Effector memory CD4-positive, alpha-beta T cell (primary cell): ENCODE results near the gene AGBL5.

ENCODE experiments used
- DNase-seq, 3 donors: peaks; one replicate each; pipeline ENCODE4 v3.0.0-alpha.2; 2020
- H3K27ac ChIP-seq: 2 replicates; pipeline ENCODE4 v1.7.0; 2013; ENCODE audit warnings: mild to moderate bottlenecking, low read length, moderate library complexity; ENCODE audit not compliant: insufficient read depth, poor library complexity, severe bottlenecking
- H3K27me3 ChIP-seq: replicated peaks from 2 replicates; pipeline ENCODE4 v1.7.0; 2013; ENCODE audit warnings: mild to moderate bottlenecking, low read length; ENCODE audit not compliant: insufficient read depth, control insufficient read depth, poor library complexity, severe bottlenecking
- H3K36me3 ChIP-seq: 2 replicates; pipeline ENCODE4 v1.7.0; 2013; ENCODE audit warnings: mild to moderate bottlenecking, low read length, moderate library complexity; ENCODE audit not compliant: control insufficient read depth, insufficient read depth
- H3K4me1 ChIP-seq: 2 replicates; pipeline ENCODE4 v1.7.0; 2013; ENCODE audit warnings: low read length, mild to moderate bottlenecking; ENCODE audit not compliant: control insufficient read depth, insufficient read depth, poor library complexity, severe bottlenecking
- H3K4me3 ChIP-seq: 2 replicates; pipeline ENCODE4 v1.7.0; 2013; ENCODE audit warnings: low read length, low read depth, mild to moderate bottlenecking; ENCODE audit not compliant: insufficient read depth, poor library complexity, severe bottlenecking
- H3K9me3 ChIP-seq: 2 replicates; pipeline ENCODE4 v1.7.0; 2013; ENCODE audit warnings: mild to moderate bottlenecking, low read length, moderate library complexity; ENCODE audit not compliant: control insufficient read depth

Gene AGBL5

DNA sequence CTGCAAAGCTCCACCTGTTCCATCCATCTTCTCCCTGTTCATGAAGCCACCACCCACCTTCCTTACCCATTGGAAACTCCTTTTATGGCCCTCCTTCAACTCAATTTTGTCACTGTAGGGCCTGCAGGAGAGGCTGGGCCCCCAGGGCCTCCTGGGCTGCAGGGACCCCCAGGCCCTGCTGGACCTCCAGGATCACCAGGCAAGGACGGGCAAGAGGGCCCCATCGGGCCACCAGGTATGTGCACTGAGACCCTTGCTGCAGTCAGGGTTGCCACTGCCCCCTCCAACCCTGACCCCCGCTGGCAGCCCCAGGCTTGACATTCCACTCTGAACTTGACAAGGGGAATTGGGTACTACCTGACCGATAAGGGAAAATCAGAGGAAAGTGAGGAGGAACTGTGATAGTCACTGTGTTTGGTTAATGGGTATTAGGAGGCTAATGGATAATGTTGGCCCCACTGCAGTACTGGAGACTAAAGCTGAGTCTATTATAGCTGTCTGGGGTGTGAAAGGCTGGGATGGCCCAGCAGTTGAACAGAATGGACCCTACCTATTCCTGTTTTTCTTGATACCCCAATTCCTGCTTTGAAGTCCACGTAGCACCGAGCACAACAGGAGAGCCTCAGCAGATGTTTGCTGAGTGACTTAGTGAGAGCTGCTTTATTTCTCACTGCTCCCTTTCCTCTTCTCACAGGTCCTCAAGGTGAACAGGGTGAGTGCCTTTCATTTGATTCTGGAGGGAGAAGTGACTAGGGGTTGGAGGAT, 33.0 kb downstream of the AGBL5 start:
- no peak for DNase-seq
- Histone ChIP-seq H3K9me3 (no peaks in the 10 kb centered on the region), H3K4me3 (no peak overlapping the region), H3K27ac (no peak overlapping the region), H3K27me3 (no peaks in the 10 kb centered on the region), H3K4me1 (peaks cover 33% of the 10 kb centered on the region), H3K36me3 (no peaks in the 10 kb centered on the region)

DNA sequence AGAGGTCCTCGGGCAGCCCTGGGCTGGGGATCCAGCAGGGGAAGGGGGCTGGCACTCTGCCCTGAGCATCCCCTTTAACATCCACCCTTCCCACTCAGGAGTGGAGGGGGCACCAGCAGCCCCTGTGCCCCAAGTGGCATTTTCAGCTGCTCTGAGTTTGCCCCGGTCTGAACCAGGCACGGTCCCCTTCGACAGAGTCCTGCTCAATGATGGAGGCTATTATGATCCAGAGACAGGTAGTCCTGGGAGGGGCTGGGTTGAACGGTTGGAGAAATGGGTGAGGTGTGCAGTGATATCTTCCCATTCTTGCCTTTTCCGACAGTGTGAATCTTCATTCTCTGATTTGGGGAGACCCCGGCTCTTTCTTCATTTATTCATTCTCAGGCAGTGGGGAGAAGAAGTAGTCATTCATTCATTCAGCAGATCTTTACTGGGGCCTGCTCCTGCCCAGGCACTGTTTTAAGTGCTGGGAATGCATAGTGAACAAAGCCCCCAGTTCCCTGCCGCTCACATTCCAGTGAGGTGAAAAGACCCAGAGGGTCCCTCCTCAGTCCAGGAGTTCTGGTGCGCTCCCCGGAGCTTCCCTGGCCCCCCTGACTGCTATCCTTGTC, 33.7 kb downstream of the AGBL5 start:
- no peaks in the 10 kb centered on the region for H3K27me3 ChIP-seq
- DNase-seq: no peak
- H3K4me3 ChIP-seq: peak overlapping the region; percentile 71
- peaks cover 33% of the 10 kb centered on the region for H3K4me1 ChIP-seq
- peak overlapping the region; percentile 85 for H3K27ac ChIP-seq
- H3K36me3 ChIP-seq: no peaks in the 10 kb centered on the region
- H3K9me3 ChIP-seq: no peaks in the 10 kb centered on the region

DNA sequence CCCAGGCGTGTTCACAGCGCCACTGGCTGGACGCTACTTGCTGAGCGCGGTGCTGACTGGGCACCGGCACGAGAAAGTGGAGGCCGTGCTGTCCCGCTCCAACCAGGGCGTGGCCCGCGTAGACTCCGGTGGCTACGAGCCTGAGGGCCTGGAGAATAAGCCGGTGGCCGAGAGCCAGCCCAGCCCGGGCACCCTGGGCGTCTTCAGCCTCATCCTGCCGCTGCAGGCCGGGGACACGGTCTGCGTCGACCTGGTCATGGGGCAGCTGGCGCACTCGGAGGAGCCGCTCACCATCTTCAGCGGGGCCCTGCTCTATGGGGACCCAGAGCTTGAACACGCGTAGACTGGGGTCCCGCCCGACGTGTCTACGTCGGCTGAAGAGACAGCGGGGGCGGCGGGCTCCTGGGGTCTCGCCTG, 34.2 kb downstream of the AGBL5 start:
- Histone ChIP-seq H3K27me3 (no peaks in the 10 kb centered on the region), H3K27ac (peak overlapping the region; percentile 85), H3K4me3 (peak overlapping the region; percentile 71), H3K9me3 (no peaks in the 10 kb centered on the region), H3K36me3 (no peaks in the 10 kb centered on the region), H3K4me1 (peaks cover 32% of the 10 kb centered on the region)
- DNase-seq: peak in 1 of 3 donors; percentile 4

- H3K4me1 ChIP-seq: peaks cover 28% of the 10 kb centered on the region
- peak; percentile 94 to 97 (median 95) for DNase-seq
- no peaks in the 10 kb centered on the region for H3K27me3 ChIP-seq
- no peaks in the 10 kb centered on the region for H3K9me3 ChIP-seq
- peak overlapping the region; percentile 71 for H3K4me3 ChIP-seq
- H3K36me3 ChIP-seq: no peaks in the 10 kb centered on the region
- peak overlapping the region; percentile 85 for H3K27ac ChIP-seq
Observed at GRCh38 chr2:27086090-27086723, 34.7 kb downstream of the AGBL5 start.

DNA sequence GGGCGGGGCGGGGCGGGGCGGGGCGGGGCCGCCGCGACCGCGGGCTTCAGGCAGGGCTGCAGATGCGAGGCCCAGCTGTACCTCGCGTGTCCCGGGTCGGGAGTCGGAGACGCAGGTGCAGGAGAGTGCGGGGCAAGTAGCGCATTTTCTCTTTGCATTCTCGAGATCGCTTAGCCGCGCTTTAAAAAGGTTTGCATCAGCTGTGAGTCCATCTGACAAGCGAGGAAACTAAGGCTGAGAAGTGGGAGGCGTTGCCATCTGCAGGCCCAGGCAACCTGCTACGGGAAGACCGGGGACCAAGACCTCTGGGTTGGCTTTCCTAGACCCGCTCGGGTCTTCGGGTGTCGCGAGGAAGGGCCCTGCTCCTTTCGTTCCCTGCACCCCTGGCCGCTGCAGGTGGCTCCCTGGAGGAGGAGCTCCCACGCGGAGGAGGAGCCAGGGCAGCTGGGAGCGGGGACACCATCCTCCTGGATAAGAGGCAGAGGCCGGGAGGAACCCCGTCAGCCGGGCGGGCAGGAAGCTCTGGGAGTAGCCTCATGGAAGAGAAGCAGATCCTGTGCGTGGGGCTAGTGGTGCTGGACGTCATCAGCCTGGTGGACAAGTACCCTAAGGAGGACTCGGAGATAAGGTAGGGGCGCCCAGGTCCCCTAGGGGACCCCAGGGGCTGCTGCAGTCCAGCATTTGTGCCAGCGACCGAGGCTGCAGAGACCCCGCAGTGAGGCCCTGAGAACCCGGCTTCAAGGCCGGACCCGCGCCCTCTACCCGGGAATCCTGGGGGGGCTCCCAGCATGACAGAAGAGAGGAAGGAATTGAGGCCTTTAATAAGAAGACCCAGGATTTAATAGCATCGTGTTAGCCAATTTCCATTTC, 35.5 kb downstream of the AGBL5 start, which contains the start of gene KHK:
Gene KHK (plus strand): TSS at position 49 of the 870 bp plus-strand sequence. CDS start 488 bp downstream, at position 537.
- no peak for DNase-seq
- peak within 1 kb of the TSS; percentile 85 for H3K27ac ChIP-seq

GRCh38 chr2:27087823-27088410, 36.4 kb downstream of the AGBL5 start:
- no peaks in the 10 kb centered on the region for H3K27me3 ChIP-seq
- H3K4me3 ChIP-seq: no peak overlapping the region
- no peak overlapping the region for H3K27ac ChIP-seq
- H3K4me1 ChIP-seq: peaks cover 19% of the 10 kb centered on the region
- no peaks in the 10 kb centered on the region for H3K36me3 ChIP-seq
- H3K9me3 ChIP-seq: no peaks in the 10 kb centered on the region
- DNase-seq: no peak

More for the DNA sequence above, 35.5 kb downstream of the AGBL5 start, which contains the start of gene KHK:
- Histone ChIP-seq H3K36me3 (no peaks in the 10 kb centered on the region), H3K27me3 (no peaks in the 10 kb centered on the region), H3K4me1 (peaks cover 22% of the 10 kb centered on the region), H3K9me3 (no peaks in the 10 kb centered on the region), H3K4me3 (peak within 1 kb of the TSS; percentile 71)

DNA sequence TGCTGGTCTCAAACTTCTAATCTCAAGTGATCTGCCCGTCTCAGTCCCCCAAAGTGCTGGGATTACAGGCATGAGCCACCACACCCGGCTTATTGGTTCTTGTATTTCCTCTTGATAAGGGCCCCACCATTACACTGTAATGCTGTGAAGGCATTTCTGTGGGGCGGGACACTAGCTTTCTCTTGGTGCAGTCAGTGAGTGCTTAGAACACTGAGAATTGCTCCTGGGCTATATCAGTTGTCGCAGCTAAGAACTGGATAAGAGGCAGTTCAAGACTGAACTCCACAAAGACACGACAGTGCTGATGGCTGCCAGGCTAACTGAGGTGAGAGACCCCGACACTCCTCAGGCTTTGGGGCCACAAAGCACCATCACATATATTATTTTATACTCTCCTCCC, 37.2 kb downstream of the AGBL5 start:
- Histone ChIP-seq H3K4me3 (no peak overlapping the region), H3K9me3 (no peaks in the 10 kb centered on the region), H3K4me1 (peaks cover 19% of the 10 kb centered on the region), H3K27ac (no peak overlapping the region), H3K36me3 (no peaks in the 10 kb centered on the region), H3K27me3 (no peaks in the 10 kb centered on the region)
- DNase-seq: no peak

- Histone ChIP-seq H3K4me3 (no peak overlapping the region), H3K9me3 (no peaks in the 10 kb centered on the region)
- no peak for DNase-seq
Observed at GRCh38 chr2:27089111-27089954, 37.9 kb downstream of the AGBL5 start.

More at GRCh38 chr2:27089111-27089954, 37.9 kb downstream of the AGBL5 start:
- Histone ChIP-seq H3K36me3 (no peaks in the 10 kb centered on the region), H3K27ac (no peak overlapping the region), H3K27me3 (no peaks in the 10 kb centered on the region), H3K4me1 (peaks cover 19% of the 10 kb centered on the region)
